ENCODE data around the gene CCDC137. TPM values are rescaled to one million over a fixed set of nuclear protein-coding genes. Genes with fewer than 3 reads are reported as not detected.
A peak's percentile ranks its signal among the peaks of the same experiment; 100 is the strongest.

The CCDC137 gene
- polyA plus RNA-seq, 1 donor from 2014 or later = 12.2 TPM

DNA sequence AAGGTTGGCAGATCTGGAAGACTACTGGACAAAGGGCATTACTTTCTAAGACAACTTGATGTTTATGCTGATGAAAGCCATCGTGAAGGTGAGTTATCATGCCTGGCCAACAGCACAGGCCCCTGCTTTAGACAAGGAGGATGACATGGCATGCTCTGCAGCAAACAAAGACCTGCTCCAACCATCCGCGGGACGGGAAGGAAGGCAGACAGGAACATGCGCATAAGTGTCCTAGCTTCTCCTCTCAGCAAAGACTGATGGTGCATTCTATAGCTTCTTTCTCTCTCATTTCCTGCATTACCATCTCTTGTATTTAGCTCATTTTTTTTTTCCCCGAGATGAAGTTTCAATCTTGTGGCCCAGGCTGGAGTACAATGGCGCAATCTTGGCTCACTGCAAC lies 35.1 kb upstream of the CCDC137 start:
- TF ChIP-seq, protein P1, sequence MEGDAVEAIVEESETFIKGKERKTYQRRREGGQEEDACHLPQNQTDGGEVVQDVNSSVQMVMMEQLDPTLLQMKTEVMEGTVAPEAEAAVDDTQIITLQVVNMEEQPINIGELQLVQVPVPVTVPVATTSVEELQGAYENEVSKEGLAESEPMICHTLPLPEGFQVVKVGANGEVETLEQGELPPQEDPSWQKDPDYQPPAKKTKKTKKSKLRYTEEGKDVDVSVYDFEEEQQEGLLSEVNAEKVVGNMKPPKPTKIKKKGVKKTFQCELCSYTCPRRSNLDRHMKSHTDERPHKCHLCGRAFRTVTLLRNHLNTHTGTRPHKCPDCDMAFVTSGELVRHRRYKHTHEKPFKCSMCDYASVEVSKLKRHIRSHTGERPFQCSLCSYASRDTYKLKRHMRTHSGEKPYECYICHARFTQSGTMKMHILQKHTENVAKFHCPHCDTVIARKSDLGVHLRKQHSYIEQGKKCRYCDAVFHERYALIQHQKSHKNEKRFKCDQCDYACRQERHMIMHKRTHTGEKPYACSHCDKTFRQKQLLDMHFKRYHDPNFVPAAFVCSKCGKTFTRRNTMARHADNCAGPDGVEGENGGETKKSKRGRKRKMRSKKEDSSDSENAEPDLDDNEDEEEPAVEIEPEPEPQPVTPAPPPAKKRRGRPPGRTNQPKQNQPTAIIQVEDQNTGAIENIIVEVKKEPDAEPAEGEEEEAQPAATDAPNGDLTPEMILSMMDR (IDR thresholded peaks at IDR 0.05; ENCODE audit: poor library complexity, severe bottlenecking) = no peak
- TF ChIP-seq EZH2 (IDR thresholded peaks at IDR 0.05; ENCODE audit: borderline replicate concordance, insufficient read depth, low read length, poor library complexity, severe bottlenecking) (no peak), RAD21 (conservative IDR thresholded peaks at IDR 0.05) (no peak), SMC3 (conservative IDR thresholded peaks at IDR 0.05; ENCODE audit: poor library complexity) (no peak)
- TF ChIP-seq, protein P2, sequence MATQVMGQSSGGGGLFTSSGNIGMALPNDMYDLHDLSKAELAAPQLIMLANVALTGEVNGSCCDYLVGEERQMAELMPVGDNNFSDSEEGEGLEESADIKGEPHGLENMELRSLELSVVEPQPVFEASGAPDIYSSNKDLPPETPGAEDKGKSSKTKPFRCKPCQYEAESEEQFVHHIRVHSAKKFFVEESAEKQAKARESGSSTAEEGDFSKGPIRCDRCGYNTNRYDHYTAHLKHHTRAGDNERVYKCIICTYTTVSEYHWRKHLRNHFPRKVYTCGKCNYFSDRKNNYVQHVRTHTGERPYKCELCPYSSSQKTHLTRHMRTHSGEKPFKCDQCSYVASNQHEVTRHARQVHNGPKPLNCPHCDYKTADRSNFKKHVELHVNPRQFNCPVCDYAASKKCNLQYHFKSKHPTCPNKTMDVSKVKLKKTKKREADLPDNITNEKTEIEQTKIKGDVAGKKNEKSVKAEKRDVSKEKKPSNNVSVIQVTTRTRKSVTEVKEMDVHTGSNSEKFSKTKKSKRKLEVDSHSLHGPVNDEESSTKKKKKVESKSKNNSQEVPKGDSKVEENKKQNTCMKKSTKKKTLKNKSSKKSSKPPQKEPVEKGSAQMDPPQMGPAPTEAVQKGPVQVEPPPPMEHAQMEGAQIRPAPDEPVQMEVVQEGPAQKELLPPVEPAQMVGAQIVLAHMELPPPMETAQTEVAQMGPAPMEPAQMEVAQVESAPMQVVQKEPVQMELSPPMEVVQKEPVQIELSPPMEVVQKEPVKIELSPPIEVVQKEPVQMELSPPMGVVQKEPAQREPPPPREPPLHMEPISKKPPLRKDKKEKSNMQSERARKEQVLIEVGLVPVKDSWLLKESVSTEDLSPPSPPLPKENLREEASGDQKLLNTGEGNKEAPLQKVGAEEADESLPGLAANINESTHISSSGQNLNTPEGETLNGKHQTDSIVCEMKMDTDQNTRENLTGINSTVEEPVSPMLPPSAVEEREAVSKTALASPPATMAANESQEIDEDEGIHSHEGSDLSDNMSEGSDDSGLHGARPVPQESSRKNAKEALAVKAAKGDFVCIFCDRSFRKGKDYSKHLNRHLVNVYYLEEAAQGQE (IDR thresholded peaks at IDR 0.05; ENCODE audit: borderline replicate concordance) = no peak
- Histone ChIP-seq H3K27me3 (ENCODE audit: insufficient read depth, low read depth, low read length) (no peaks in the 10 kb centered on the region), H3F3A (ENCODE audit: insufficient read depth, low read length, poor library complexity, severe bottlenecking) (no peaks in the 10 kb centered on the region), H3K9me2 (ENCODE audit: insufficient read depth, low read length) (no peaks in the 10 kb centered on the region), H3K36me3 (ENCODE audit: insufficient read depth, low read length) (no peaks in the 10 kb centered on the region), H2AFZ (ENCODE audit: low read depth, low read length) (no peak overlapping the region), H3K4me3 (ENCODE audit: low read length) (no peak overlapping the region), H3K4me2 (ENCODE audit: low read length) (no peak overlapping the region), H4K20me1 (ENCODE audit: insufficient read depth) (no peaks in the 10 kb centered on the region), H3K27ac (ENCODE audit: low read length) (no peak overlapping the region), H3K79me2 (replicated peaks; ENCODE audit: insufficient read depth, low read length) (peaks cover 40% of the 10 kb centered on the region), H3K9me3 (ENCODE audit: low read length) (no peaks in the 10 kb centered on the region), H3K9ac (ENCODE audit: low read length) (no peak overlapping the region)

DNA sequence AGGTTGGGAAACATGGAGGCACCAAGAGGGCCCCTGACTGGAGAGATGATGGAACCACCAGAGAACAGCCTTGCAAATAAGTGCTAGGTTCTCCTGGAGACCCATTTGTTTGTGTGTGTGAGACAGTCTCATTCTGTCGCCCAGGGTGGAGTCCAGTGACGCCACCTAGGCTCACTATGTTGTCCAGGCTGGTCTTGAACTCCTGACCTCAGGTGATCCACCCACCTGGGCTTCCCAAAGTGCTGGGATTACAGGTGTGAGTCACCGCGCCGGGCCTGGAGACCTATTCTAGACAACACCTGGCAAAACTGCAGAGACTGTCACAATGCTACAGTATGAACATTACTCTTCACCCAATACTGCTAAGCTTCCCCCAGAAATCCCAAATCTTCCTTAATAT lies 31.1 kb upstream of the CCDC137 start:
- Histone ChIP-seq H3F3A (ENCODE audit: insufficient read depth, low read length, poor library complexity, severe bottlenecking) (no peaks in the 10 kb centered on the region), H3K9me2 (ENCODE audit: insufficient read depth, low read length) (no peaks in the 10 kb centered on the region), H3K79me2 (replicated peaks; ENCODE audit: insufficient read depth, low read length) (peaks cover 41% of the 10 kb centered on the region), H3K9me3 (ENCODE audit: low read length) (no peaks in the 10 kb centered on the region), H3K9ac (ENCODE audit: low read length) (no peak overlapping the region), H3K36me3 (ENCODE audit: insufficient read depth, low read length) (no peaks in the 10 kb centered on the region), H3K27ac (ENCODE audit: low read length) (no peak overlapping the region), H4K20me1 (ENCODE audit: insufficient read depth) (no peaks in the 10 kb centered on the region), H2AFZ (ENCODE audit: low read depth, low read length) (no peak overlapping the region), H3K27me3 (ENCODE audit: insufficient read depth, low read depth, low read length) (no peaks in the 10 kb centered on the region), H3K4me3 (ENCODE audit: low read length) (peak overlapping the region; percentile 95), H3K4me2 (ENCODE audit: low read length) (peak overlapping the region; percentile 81)
- TF ChIP-seq TAF1 (IDR thresholded peaks at IDR 0.05; ENCODE audit: low read depth) (no peak), EP300 (conservative IDR thresholded peaks at IDR 0.05; ENCODE audit: poor library complexity, severe bottlenecking) (no peak), RAD21 (conservative IDR thresholded peaks at IDR 0.05) (no peak), MXI1 (conservative IDR thresholded peaks at IDR 0.05; ENCODE audit: poor library complexity, severe bottlenecking) (no peak), POLR2AphosphoS5 (IDR thresholded peaks at IDR 0.05) (no peak), SMC3 (conservative IDR thresholded peaks at IDR 0.05; ENCODE audit: poor library complexity) (no peak), EZH2 (IDR thresholded peaks at IDR 0.05; ENCODE audit: borderline replicate concordance, insufficient read depth, low read length, poor library complexity, severe bottlenecking) (no peak)
- TF ChIP-seq, protein P2 (IDR thresholded peaks at IDR 0.05; ENCODE audit: borderline replicate concordance) = no peak
- TF ChIP-seq, protein P1 (IDR thresholded peaks at IDR 0.05; ENCODE audit: poor library complexity, severe bottlenecking) = no peak
